GM18508 (cell line): Measurements from ENCODE around the gene PDZD7.

Experiments
- ATAC-seq: cut with Tn5 transposase; IDR thresholded peaks from one replicate; pipeline ENCODE4 v1.9.1; 2021; ENCODE audit warnings: moderate number of reproducible peaks; ENCODE audit not compliant: insufficient read depth, unreplicated experiment

PDZD7 gene

DNA sequence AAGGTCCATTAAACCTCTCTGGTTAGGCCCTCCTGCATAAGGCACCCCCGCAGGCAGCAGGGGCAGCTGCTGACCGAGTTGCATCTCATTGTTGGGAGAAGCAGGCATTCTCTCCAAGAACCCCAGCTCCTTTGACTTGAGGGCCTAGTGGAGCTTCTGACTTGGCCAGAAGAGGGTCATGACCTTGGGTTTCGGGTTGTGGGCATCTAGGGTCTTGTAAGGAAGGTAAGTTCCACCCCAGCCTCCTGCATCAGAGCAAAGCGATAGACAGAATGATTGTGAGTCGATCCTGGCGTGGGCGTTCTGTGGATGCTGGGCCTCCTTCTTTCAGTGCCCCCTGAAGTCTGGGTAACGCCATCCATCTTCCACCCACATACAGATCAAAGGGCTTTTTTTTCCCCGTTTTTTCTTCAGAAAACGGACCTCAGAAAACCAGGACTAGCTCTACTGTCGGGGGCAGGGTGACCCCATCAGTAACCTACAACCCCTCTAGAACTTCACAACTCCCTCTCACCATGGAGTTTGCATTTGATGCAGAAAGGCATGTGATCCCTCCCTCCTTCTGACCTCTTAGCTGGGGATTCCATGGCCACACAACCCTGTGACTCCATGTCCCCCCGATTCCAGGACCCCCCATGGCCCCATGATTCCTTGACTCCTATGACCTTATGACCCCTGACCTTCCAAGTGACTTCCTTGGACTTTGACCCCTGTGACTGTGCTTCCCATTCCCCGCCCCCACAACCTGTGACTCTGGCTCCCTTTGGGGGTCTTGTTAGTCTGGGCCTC, 58.6 kb downstream of the PDZD7 start:
- no peak for ATAC-seq

DNA sequence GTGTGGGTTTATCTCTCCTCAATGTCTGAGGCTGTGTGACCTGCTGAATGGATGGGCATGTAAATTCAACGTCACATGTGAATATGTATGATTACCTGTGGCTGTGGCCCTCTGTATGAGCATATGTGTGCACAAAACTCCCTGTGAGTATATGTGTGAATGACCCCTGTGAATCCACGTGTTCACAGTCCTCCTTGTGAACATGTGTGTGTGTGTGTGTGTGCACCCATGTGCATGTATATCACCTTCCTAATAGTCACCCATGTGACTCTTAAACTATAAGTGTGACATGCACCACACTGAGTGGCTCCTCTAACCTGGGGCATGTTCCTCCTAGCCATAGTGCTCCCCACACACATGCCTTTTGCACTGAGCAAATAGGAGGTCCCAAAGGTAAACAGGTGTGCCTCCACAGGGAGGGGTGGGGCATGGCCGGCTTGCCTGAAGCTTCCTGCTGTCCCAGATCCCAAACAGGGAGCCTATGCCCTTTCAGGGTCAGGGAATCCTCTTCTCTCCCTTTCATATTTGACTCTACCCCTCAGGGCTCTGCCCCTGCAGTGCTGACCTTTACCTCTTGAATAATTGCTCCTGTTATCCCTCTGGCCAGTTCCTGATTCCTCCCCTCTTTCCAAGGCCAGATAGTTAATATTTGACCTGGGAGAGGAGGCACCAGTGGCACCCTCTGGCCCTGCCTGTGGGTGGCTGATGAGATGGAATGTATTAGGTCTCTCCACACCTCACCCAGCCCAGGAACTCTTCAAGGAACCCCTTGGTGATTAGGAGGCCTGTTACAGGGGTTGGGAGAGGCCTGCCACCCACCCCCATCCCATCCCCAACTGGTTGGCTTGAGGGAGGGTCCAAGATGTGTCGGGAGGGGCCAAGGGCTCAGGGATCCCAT, 59.8 kb downstream of the PDZD7 start:
- ATAC-seq, result no peak

DNA sequence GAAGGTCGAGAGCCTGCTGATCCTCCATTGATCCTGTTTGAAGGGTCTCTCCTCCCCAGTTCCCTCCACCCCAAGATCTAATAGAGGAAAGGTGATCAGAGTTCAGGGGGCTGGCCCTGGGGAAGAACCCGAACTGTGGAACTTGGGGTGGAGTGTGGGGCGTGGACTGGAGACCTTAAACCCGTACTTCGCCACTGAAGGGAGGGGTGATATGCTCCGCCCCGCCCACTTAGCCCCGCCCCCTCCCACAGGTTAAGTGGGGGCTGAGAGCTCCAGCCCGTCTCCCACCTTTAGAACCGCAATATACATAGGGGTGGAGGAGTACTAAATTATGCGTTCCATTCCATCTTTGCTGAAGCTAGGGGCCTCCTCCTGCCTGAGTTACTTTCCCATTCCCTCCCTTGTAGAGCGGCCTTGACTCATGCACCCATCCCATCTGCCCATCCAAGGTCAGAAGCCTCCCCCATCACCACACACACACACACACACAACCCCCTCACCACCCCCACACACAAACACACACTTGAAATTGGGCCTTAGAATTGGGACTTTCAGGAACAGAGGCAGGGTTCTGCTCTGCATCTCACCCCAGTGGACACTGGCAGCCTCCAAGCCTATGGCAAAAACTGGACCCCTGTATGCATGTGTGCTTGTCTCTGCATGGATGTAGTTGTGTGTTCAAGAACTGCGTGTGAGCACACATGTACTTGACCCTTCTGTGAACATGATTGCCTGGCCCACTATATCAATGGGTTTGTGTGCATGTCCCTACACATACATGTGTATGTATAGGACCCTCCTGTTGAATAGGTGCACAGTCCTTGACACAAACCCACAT, 60.6 kb downstream of the PDZD7 start:
- no peak for ATAC-seq

DNA sequence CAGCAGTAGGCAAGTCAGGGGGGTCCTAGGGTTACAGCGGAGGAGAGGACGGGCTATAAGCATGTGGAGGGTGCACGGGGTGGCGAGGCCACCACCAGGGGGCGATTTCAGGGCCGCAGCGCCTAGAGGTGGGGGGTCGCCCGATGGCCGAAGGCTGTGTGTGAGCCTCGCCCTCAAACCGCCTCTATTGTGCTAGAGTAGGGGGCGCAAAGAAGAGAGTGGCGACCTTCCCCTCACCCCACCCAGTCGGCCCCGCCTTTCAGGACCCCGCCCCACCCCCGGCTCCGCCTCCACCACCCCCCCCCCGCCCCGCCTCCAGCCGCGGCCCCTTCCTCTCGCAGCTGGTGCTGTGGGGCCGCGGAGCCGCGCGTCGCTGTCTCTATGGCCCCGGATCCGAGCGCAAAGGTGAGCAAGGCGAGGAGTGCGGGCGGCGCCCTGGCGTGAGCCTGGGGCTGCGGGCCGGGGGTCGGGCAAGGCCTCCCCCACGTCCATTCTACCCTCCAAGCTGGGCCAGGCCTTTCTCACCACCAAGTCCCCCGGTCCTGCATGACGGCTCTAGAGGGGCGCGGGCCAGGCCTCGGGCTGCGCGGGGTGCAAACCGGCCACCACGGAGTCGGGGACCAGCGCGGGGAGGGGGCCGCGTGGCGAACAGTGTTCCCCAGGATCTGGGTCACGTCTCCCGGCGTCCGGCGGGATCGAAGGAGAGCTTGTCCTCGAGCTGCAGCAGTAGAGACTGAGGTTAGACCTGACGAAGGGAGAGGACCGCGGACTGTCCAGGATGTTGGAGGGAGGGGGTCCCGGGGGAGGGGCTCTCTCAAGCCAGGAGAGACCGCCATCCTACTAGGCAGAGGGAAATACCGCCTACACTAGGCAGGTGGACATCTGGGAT, 61.5 kb downstream of the PDZD7 start, which contains the start of gene SEMA4G:
Gene SEMA4G (plus strand): TSS at position 318 of the 889 bp plus-strand sequence. CDS start 3,409 bp downstream, outside the sequence.
- no peak for ATAC-seq

DNA sequence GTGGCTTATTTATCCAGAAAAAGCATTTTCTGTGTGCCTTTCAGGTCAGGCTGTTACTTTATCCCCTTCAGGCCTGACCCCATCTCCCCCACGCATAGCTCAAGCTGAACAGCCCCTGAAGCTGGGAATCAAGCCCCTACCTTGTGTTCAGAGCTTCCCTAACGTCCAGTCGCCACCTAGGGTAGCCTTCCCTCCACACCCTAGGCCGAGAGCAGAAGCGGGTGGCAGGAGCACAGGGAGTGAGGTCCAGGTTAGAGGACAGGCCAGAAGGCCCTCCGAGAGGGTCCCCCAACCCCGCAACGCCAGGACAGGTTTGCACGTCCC, 62.1 kb downstream of the PDZD7 start:
- ATAC-seq, result no peak

DNA sequence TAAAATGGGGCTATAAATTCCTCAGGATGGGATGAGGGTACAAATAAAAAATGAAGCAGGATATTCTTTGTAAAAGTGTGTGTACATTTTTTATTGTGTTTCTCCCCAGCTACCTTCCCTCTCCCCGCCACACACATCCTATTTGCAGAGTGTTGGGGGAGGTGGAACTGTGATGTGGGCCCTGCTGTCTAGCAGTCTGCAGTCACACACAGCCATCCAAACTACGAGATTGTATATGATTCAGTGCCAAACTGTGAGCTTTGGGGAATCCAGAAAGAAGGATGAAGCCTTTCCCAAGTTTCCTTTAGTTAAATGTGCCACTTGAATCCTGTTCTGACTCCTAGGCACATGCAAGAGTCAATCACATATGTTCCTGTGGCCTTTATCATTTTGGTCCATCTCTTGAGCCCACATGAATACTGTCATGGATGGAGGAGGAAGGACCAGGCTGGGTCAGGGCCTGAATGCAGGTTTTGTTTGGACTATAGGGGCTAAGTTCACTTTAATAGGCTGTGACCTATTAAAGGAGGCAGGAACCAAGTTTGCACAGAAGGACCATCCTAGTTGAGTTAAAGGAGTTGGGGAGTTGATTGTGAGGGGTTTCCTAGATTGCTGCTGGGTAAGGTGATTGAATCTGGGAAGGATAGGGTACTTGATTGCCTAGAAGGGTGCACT, 62.7 kb downstream of the PDZD7 start:
- no peak for ATAC-seq

DNA sequence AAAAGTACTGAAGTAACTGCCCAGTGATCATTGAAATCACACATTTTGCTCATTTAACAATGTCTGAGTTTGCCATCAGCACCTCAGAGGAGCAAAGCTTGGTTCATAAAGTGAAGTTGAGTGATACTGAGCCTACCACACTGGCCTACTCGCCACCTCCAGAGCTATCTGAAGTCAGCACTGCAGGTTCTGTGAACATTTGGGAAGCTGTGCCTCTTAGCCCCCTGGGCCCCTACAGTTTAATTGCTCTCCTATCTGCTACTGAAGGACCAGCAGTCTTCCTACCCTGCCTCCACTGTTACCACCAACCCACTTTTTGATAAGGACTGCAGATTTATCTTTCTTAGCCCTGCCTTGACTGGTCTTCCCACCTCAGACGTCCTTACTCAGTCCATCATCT, 63.6 kb downstream of the PDZD7 start:
- no peak for ATAC-seq

DNA sequence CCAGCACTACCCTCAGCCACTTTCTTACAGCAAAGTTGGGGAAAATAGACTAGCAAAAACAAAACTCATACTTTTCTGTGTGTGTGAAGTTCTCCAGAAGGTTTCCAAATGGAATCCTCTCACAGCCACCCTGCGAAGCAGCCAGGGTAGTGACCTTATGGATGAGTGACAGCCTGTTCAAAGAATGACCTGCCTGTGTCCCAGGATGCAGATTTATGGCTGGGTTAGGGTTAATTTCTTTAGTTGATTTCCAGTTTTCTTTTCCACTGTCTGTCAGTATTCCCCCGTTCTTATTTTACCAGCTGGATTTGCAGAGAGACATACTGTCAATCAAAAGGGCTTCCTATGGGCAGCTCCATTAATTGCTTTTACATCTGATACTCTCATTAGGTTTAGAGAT, 64.0 kb downstream of the PDZD7 start:
- ATAC-seq, result no peak

DNA sequence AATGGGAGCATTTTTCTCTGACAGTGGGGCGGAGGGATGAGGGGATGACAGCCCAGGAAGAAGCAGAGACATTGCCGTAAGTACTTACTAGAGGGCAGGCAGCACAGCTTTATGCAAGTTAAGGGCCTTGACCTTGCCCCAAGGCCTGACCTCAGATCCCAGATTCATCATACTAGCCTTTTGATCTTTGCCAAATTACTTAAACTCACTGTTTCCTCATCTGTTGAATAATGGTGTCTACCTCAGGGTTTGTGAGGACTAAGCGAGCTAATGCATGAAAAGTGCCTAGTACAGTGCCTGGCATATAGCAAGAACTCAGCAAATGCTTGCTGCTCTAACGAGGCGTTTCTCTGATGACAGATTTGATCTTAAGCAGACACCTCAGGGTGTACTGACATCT, 65.1 kb downstream of the PDZD7 start:
- no peak for ATAC-seq

DNA sequence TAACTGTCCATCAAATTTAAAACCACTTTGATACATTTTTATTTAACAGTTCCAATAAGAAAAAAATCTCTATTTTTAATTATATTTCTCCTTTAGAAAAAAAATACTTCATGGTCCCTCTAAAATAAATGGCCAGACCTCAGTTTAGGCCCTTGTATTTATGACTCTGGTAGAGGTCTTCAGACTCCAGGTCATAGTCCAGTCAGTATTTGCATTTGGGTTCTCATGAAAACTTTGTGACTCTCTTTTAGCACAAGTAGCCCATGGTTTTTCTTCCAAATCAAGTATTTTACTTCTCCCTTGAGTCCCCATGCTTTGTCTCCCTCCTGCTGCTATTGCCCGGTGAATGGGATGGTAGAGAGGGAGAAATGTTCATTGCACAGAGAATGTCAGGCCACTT, 67.1 kb downstream of the PDZD7 start:
- ATAC-seq, result no peak

DNA sequence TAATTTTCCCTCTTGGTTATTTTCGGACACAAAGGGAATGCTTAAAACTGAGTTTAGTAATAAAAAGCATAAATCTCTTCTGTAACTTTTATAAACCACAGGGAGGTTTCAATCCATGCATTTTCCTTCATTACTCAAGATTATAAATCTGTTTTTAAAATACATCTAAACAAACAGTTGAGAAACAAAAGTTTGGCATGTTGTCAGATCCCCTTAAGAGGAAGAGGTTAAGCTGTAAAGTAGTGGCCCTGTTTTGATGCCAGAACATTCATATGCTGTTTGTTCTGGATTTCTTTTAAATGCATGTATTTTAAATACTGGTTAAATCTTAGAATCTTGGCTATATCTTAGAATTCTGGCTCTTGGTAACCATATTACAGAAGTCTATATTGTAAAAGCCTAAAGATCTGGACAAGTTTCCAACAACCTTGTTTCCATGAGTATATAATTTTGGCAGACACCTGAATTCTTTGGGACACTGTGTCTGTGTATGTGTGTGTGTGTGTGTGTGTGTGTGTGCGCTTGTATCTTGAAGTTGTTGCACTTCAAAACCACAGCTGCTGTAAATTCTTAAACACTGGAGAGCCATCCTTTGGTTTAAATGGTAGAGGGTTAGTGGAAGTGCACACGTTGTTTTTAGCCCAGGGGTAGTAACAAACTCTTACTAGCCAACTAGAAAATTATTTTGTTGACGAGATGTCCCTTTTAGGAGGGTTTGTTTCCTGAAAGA, 68.4 kb downstream of the PDZD7 start:
- ATAC-seq, result no peak

DNA sequence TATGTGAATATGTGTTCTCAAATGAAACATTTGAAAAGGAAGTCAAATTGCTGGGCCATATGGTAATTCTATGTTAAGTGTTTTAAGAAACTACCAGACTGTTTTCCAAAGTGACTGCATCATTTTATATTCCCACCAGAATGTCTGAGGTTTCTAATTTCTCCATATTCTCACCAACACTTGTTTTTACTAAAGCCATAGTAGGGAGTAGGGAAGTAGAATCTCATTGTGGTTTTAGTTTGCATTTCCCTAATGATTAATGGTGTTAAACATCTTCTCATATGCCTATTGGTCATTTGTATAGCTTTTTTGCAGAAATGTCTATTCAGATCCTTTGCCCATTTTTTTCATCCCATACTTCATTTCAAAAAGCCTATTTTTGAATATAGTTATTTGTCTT, 70.7 kb downstream of the PDZD7 start:
- no peak for ATAC-seq
